Activated CD8-positive, alpha-beta memory T cell treated with anti-CD3 and anti-CD28 coated beads for 36 hours (primary cell): ENCODE measurements around the gene ALKBH6. TPM values are rescaled to one million over a fixed set of nuclear protein-coding genes. Genes with fewer than 3 reads are reported as not detected.

Source experiments
- CTCF ChIA-PET: fragments of 350-600 bp; sonication (Branson Sonifier 250); formaldehyde crosslinking; loops from one replicate; lab custom pipeline; 2021; ENCODE audit warnings: antibody characterized with exemption; lab: Charles Lee
- POLR2A ChIA-PET: fragments of 350-600 bp; sonication (Branson Sonifier 250); formaldehyde crosslinking; loops from one replicate; lab custom pipeline; 2021; ENCODE audit warnings: antibody characterized with exemption; lab: Charles Lee
- total RNA-seq, 2 experiments: library from RNA; stranded (reverse); gene quantifications; one replicate each; pipeline ENCODE4 v1.2.3, GENCODE V29; 2021

Gene ALKBH6
- total RNA-seq, 2 experiments from 2014 or later = 35.2 to 36.7 TPM

DNA sequence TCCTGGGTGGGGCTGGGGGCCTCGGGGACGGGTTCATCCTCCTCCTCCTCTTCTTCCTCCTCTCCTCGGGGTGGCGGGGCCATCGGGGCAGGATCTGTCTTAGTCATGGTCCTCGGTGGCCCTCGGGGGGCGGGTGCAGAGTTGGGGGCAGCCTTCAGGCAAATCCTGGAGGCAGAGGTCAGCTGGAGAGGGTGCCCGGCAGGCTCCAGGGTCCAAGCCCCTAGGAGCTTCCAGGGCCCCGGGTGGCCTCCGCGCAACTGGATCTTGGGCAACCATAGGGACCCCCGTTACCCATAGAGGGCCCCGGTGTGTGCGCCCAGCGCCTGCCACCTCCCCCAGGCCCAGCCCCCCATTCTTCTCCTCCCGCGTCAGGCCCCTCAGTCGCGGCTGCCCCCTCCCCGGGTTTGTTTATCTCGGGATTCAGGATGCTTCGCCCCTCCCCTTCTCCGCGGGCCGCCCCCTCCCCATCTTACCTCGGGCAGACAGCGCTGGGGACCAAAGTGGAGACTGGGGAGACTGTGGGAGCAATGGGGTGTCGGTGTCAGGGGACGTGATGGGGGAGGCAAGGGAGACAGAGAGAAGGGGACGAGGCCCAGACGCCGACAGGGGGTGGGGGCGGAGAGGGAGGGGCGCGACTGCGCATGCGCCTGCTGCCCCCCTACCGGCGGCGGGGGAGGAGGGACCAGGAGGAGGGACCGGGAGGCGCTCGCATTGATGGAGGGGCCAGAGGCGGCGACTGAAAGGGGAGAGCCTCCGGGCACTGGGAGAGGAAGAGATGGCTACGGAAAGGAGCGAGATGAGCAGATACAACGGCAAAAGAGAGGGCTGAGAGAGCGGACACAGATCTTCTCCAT, 18.5 kb upstream of the ALKBH6 start, which contains the start of gene CLIP3:
Gene CLIP3, minus strand, starts transcription at position 623 of the 854 bp plus-strand sequence. Its CDS starts 516 bp downstream, at position 107.
- ChIA-PET CTCF (no interaction called here), POLR2A (no interaction called here)

GRCh38 chr19:36031308-36031707, 17.3 kb upstream of the ALKBH6 start:
- CTCF ChIA-PET = no interaction called here
- POLR2A ChIA-PET = no interaction called here

DNA sequence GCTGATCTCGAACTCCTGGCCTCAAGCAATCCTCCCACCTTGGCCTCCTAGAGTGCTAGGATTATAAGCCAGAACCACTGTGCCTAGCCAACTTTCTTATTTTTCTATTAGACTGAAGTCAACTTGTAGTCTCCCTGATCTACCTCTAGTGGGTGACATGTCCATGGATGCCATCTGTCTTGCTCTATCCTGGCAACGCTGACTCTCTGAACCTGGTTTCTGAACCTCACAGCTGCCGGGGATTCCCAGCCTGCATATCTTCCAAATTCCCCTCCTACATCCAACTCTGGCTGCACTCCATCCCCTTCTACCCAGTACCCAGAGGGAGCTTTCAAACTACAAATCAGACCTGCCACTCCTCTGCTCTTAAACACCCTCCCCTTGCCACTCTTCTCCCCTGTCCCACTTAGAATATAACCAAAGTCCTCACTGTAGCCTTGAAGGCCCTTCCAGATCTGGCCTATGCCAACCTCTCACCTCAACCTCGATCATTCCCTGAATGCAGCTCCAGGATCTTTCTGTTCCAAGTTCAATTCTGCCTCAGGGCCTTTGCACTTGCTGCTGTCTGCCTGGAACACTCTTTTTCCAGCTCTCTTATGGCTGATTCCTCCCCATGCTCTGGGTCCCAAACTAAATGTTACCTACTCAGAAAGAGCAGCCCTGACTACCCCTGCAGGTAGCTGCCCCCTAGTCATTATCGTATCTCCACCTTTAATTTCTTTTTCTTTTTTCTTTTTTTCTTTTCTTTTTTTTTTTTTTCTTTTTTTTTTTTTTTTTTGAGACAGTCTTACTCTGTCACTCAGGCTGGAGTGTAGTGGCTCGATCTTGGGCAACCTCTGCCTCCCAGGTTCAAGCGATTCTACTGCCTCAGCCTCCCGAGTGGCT, 16.5 kb upstream of the ALKBH6 start:
- ChIA-PET POLR2A (no interaction called here), CTCF (interaction anchor here (0.6 kb wide), 1 partner anchor 32 kb away, joined by 3 read pairs; no protein-coding TSS in a partner anchor)

DNA sequence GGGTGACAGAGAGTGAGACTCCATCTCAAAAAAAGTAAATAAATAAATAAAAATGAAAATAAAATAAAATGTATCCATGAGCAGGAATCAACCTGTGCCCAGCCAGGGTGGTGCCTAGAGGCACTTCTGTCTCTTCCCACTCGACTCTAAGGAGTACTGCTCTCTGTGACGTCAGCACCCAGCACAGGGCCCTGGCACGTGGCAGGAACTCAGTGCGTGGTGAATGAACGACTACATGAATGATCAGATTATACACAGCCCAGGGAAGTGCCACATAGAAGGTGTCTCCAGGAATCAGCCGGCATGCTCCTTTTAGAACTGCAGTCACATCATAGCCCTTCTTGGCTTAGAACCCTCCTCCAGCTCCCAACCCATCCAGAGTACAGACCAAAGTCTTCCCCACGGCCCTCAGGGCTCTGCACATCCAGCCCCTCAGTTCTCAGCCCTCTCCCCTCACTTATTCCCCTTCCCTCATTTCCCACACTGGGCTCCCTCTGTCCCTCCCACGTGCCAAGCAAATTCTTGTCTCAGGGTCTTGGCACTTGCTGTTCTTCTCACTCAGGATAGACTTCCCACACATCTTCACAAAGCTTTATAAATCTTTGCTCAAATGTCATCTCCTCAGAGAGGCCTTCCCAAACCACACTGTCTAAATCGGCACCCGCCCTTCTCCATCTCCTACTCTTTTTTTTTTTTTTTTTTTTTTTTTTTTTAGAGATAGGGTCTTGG, 14.5 kb upstream of the ALKBH6 start:
- POLR2A ChIA-PET = no interaction called here
- CTCF ChIA-PET = no interaction called here

GRCh38 chr19:36027696-36028095, 13.7 kb upstream of the ALKBH6 start:
- ChIA-PET POLR2A (no interaction called here), CTCF (no interaction called here)

GRCh38 chr19:36026091-36026876, 12.3 kb upstream of the ALKBH6 start:
- CTCF ChIA-PET = no interaction called here
- POLR2A ChIA-PET = no interaction called here

GRCh38 chr19:36025541-36025940, 11.5 kb upstream of the ALKBH6 start:
- POLR2A ChIA-PET = no interaction called here
- CTCF ChIA-PET = no interaction called here

DNA sequence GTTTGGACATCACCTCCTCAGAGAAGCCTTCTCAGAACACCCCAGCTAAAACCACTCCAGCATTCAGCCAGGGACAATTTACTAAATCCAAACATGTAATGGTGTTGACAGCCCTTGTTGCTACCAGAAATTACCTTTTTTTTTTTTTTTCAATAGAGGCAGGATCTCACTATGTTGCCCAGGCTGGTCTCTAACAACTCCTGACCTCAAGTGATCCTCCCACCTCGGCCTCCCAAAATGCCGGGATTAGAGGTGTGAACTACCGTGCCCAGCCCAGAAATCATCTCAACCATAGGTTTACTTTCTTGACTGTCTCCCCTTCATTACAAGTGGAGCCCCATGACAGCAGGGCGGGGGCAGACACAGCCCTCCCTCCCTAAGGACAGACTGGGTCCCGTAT, 9.4 kb upstream of the ALKBH6 start:
- POLR2A ChIA-PET = no interaction called here

DNA sequence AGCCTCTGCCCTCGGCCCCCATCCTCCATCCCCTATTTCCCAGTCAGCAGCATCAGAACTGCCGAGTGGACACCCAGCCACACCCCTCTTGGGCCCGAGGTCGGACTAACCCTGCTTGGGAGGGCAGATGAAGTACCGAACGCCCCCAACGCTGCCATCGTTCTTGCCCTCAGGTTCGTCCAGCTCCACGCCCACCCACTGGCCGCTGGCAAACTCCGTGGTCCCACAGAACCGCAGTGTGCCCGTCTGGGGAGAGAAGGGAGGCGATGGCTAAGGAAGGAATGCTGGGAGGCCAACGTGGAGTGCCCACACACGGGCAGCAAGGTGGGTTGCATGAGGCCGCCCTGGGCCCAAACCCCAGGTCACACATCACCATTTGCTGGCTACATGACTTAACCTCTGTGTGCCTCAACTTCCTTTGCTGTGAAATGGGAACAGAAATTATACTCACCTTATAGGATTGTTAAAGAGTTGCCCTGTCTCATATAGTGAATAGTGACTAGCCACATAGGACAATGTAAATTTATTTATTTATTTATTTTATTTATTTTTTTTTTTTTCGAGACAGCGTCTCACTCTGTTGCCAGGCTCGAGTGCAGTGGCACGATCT, 5.2 kb upstream of the ALKBH6 start:
- ChIA-PET POLR2A (no interaction called here), CTCF (no interaction called here)

More for the DNA sequence above, 9.4 kb upstream of the ALKBH6 start:
- CTCF ChIA-PET = no interaction called here

- POLR2A ChIA-PET = interaction anchor here (0.5 to 1.0 kb wide), 2 partner anchors 201 to 579 kb away, joined by 3 to 4 read pairs; partner anchors contain the start of genes ZNF146 and ZNF565
- CTCF ChIA-PET = interaction anchor here (0.6 to 2.1 kb wide), 2 partner anchors 41 to 130 kb away, joined by 3 to 5 read pairs; partner anchors contain the start of genes THAP8 and WDR62
These were observed 567 bp downstream of the ALKBH6 start for GRCh38 chr19:36013280-36014011.

GRCh38 chr19:36010402-36010801, 3.6 kb downstream of the ALKBH6 start:
- POLR2A ChIA-PET = no interaction called here

GRCh38 chr19:36009633-36010379, 4.2 kb downstream of the ALKBH6 start:
- POLR2A ChIA-PET = interaction anchor here (1.7 kb wide), 1 partner anchor 14 kb away, joined by 6 read pairs; no protein-coding TSS in a partner anchor

More at GRCh38 chr19:36010402-36010801, 3.6 kb downstream of the ALKBH6 start:
- CTCF ChIA-PET = no interaction called here

DNA sequence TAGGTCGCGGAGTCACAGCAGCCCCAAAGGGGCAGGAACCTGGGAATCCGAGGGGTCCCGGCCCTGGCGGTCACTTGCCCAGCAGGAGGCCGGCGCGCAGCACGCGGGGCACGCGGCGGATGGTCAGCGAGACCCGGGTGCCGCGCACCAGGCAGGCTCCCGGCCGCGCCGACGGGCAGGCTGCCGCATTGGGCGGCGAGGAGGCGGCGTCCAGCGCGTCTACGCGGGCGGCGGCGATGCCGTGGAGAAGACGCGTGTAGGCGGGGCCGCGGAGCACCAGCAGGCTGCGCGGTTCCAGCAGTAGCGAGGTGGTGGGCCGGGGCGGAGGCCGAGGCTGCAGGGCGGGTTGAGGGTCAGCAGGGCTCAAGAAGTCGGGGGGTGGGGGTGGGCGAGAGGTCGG, 4.8 kb downstream of the ALKBH6 start:
- POLR2A ChIA-PET = interaction anchor here (1.7 kb wide), 1 partner anchor 14 kb away, joined by 6 read pairs; no protein-coding TSS in a partner anchor
- CTCF ChIA-PET = no interaction called here

More at GRCh38 chr19:36009633-36010379, 4.2 kb downstream of the ALKBH6 start:
- CTCF ChIA-PET = no interaction called here

- CTCF ChIA-PET = no interaction called here
- POLR2A ChIA-PET = interaction anchor here (1.7 kb wide), 1 partner anchor 13 kb away, joined by 6 read pairs; no protein-coding TSS in a partner anchor
These were observed 5.6 kb downstream of the ALKBH6 start, which contains the start of gene SYNE4 for GRCh38 chr19:36008336-36008978. Gene SYNE4, minus strand, starts transcription at chr19:36008813. Its CDS starts 132 bp downstream, at chr19:36008681.

DNA sequence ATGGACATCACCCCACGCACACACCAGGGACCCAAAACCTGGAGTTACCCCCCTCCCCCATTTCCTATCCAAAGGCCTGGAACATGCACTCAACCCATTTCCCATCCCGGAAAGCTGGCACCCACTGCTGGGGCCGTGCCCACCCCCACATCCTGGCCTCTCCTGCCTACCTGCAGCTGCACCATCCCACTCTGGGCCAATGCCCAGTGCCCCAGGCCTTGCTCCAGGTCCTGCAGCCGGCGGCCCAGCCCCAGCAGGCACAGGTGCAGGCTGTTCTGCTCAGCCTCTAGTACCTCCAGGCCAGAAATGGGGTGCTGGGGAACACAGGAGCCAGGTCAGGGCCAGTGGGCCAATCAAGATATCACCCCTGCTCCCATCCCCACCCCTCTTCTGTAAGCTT, 7.1 kb downstream of the ALKBH6 start:
- ChIA-PET CTCF (interaction anchor here (0.6 kb wide), 1 partner anchor 60 kb away, joined by 4 read pairs; no protein-coding TSS in a partner anchor), POLR2A (no interaction called here)

DNA sequence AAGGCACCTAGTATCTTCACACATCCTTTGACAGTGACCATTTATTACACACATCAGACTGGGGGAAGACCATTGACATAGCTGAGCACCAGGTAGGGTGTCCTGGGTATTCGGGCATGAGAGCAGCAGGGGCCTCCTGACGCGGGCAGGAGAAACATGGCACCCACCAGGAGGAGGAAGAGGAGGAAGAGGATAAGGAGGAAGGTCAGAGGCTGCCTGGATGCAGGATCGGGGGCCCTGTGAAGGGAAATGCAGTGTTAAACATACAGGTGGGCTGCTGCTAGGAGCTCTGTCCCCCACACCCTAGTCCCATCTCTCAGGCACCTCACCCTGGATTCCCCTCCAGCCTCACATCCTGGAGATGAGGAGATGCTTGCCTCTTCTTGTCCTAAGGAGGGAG, 10.7 kb downstream of the ALKBH6 start:
- POLR2A ChIA-PET = no interaction called here

More for the DNA sequence above, 10.7 kb downstream of the ALKBH6 start:
- CTCF ChIA-PET = interaction anchor here (1.3 kb wide), 1 partner anchor 125 kb away, joined by 3 read pairs; no protein-coding TSS in a partner anchor
